KMS-11 (cell line): ENCODE results near the gene SLC35F4.

ENCODE experiments used
- H2AFZ ChIP-seq: fragments of 200-600 bp; sonication (generic); 2 replicates; pipeline ENCODE4 v1.6.1; 2016; ENCODE audit warnings: antibody characterized with exemption, mixed run types, low read depth
- H3K27ac ChIP-seq: fragments of 200-600 bp; sonication (generic); 2 replicates; pipeline ENCODE4 v1.6.1; 2016; ENCODE audit warnings: mild to moderate bottlenecking, mixed run types
- H3K27me3 ChIP-seq: fragments of 200-600 bp; sonication (generic); 2 replicates; pipeline ENCODE4 v1.6.1; 2017; ENCODE audit warnings: mild to moderate bottlenecking, low read depth, mixed run types, moderate library complexity; ENCODE audit not compliant: insufficient read depth
- H3K36me3 ChIP-seq: fragments of 200-600 bp; sonication (generic); 2 replicates; pipeline ENCODE4 v1.6.1; 2017; ENCODE audit warnings: mild to moderate bottlenecking, mixed run types; ENCODE audit not compliant: insufficient read depth
- H3K4me1 ChIP-seq: fragments of 200-600 bp; sonication (generic); 2 replicates; pipeline ENCODE4 v1.6.1; 2016; ENCODE audit warnings: mild to moderate bottlenecking, low read depth, mixed run types; ENCODE audit not compliant: poor library complexity, severe bottlenecking
- H3K4me2 ChIP-seq: fragments of 200-600 bp; sonication (generic); 2 replicates; pipeline ENCODE4 v1.7.0; 2016; ENCODE audit warnings: mild to moderate bottlenecking, mixed run types
- H3K4me3 ChIP-seq: fragments of 200-600 bp; sonication (generic); IDR thresholded peaks from 2 replicates; pipeline ENCODE4 v1.6.1; 2017; ENCODE audit warnings: low read depth, low read length, mixed read lengths; ENCODE audit not compliant: insufficient read depth
- H3K79me2 ChIP-seq: fragments of 200-600 bp; sonication (generic); 2 replicates; pipeline ENCODE4 v1.6.1; 2016; ENCODE audit warnings: low read depth, mixed run types; ENCODE audit not compliant: insufficient read depth
- H3K9ac ChIP-seq: fragments of 200-600 bp; sonication (generic); 2 replicates; pipeline ENCODE4 v1.6.1; 2016; ENCODE audit warnings: mild to moderate bottlenecking, mixed run types
- H4K20me1 ChIP-seq: fragments of 200-600 bp; sonication (generic); 2 replicates; pipeline ENCODE4 v1.6.1; 2016; ENCODE audit warnings: mild to moderate bottlenecking, mixed run types; ENCODE audit not compliant: insufficient read depth
- CTCF ChIP-seq: fragments of 200-600 bp; sonication (generic); conservative IDR thresholded peaks from 2 replicates; pipeline ENCODE4 v1.6.1; 2017; ENCODE audit warnings: low read depth, mild to moderate bottlenecking, antibody characterized with exemption, low read length, moderate library complexity, mixed read lengths

Gene SLC35F4

DNA sequence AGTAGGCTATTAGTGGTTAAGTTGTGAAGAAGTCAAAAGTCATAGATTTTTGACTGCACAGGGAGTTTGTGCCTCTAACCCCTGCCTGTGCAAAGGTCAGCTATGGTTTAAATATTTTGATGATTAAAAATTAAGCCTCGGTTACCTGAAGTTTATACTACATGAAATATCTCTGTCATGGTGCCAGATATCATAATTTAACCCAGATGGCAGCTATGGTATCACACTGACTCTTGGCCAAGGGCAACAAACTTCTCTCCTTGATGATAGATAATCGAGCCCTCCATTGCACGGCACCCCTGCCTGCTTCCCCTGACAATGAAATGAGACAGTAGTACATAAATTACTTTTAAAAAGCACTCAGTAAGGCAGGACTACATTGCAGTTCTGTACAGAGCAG lies 80.8 kb downstream of the SLC35F4 start:
- Histone ChIP-seq H3K79me2 (no peaks in the 10 kb centered on the region), H2AFZ (no peak overlapping the region), H3K4me2 (no peak overlapping the region), H3K27ac (no peak overlapping the region), H3K4me3 (no peak overlapping the region), H4K20me1 (no peaks in the 10 kb centered on the region), H3K27me3 (no peaks in the 10 kb centered on the region), H3K4me1 (no peaks in the 10 kb centered on the region), H3K9ac (no peak overlapping the region), H3K36me3 (no peaks in the 10 kb centered on the region)
- no peak for TF ChIP-seq CTCF

DNA sequence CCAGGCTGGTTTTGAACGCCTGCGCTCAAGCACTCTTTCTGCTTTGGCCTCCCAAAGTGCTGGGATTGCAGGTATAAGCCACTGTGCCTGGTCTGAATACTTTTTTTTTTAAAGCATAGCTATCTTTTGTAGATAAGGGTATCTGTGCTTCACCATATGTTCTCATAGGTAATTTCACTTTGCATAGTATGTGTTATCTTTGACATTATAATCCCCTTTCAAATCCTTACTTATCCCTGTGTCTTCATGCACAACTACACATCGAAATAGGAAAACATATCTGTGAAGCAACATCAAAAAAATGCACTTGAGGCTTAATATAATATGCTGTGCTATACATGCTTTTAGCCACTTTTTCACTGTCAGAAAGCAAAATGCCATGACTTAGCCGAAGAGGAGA lies 94.1 kb downstream of the SLC35F4 start:
- no peaks in the 10 kb centered on the region for H4K20me1 ChIP-seq
- no peaks in the 10 kb centered on the region for H3K79me2 ChIP-seq
- H3K4me1 ChIP-seq, result no peaks in the 10 kb centered on the region
- no peak for TF ChIP-seq CTCF
- no peak overlapping the region for H3K4me3 ChIP-seq
- H3K27ac ChIP-seq, result no peak overlapping the region
- no peak overlapping the region for H3K9ac ChIP-seq
- no peaks in the 10 kb centered on the region for H3K36me3 ChIP-seq
- no peak overlapping the region for H3K4me2 ChIP-seq
- H2AFZ ChIP-seq, result no peak overlapping the region
- H3K27me3 ChIP-seq, result no peaks in the 10 kb centered on the region

DNA sequence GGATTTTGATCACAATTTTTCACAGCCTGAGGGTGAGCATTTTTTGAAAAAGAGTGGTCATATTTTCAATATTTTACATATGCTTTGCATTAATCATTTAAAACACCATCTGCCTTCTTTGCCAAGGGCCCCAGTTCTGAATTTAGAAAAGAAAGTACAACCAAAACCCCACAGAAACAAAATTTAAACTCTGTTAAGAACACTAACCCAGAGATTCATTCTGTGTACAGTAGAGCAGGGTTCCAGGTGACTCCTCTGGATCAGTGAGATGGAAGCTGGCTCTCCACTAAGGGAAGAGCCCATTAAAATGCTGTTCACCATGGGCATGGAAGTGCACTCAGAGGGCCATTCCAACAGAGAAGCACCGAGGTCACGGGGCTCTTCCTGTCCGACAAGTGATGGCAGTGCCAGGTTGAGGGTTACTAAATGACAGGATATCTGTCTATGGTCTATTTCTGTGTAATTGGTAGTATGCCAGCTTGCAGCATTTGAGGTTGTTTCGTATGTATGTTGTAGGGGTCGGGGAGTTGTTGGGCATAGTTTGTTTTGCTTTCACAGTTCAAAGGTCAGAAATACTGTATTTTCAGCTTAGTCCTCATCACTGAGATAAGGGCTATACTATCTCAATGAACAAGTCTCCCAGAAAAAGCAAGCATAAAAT lies 95.9 kb downstream of the SLC35F4 start:
- Histone ChIP-seq H3K36me3 (no peaks in the 10 kb centered on the region), H3K4me3 (no peak overlapping the region), H3K9ac (no peak overlapping the region), H3K27me3 (no peaks in the 10 kb centered on the region), H2AFZ (no peak overlapping the region), H3K27ac (no peak overlapping the region), H3K79me2 (no peaks in the 10 kb centered on the region), H3K4me2 (no peak overlapping the region), H3K4me1 (no peaks in the 10 kb centered on the region), H4K20me1 (no peaks in the 10 kb centered on the region)
- no peak for TF ChIP-seq CTCF

DNA sequence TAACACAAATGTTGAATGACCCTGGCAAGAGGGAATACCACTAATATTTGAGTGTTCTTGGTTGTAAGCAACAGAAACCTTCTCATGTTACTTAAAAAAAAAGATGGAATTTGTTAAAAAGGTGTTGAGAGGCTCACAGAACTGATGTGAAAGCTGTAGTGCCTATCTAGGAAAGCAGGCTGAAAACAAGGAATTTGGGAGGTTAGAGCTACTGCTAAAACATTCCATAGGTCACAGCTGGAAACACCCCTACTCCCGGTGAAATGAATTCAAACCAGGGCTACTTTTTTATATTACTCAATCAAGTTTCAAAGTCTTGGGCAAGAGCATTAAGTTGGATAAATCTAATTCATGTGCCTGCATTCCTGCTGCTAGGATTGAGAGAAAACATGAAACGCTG lies 104.1 kb downstream of the SLC35F4 start:
- no peaks in the 10 kb centered on the region for H3K27me3 ChIP-seq
- no peak overlapping the region for H3K4me3 ChIP-seq
- H3K4me2 ChIP-seq, result no peak overlapping the region
- H4K20me1 ChIP-seq, result no peaks in the 10 kb centered on the region
- no peak overlapping the region for H3K27ac ChIP-seq
- H3K79me2 ChIP-seq, result no peaks in the 10 kb centered on the region
- no peak for TF ChIP-seq CTCF
- H3K4me1 ChIP-seq, result no peaks in the 10 kb centered on the region
- no peak overlapping the region for H3K9ac ChIP-seq
- no peak overlapping the region for H2AFZ ChIP-seq
- no peaks in the 10 kb centered on the region for H3K36me3 ChIP-seq
